Thyroid gland (tissue), 4 donors: ENCODE data around the gene ARHGAP35. TPM values are rescaled to one million over a fixed set of nuclear protein-coding genes. Genes with fewer than 3 reads are reported as not detected.

Experiments used
- DNase-seq, 2 donors: peaks; one replicate each; pipeline ENCODE4 v3.0.0-alpha.2; 2019
- H3K27ac ChIP-seq, 3 donors: fragments of 200-600 bp; sonication (generic); 1 replicate in 2 of 3; 2 replicates in 1 of 3; pipeline ENCODE4 v1.5.1; 2016 to 2019; ENCODE audit warnings: mild to moderate bottlenecking in 1 of 3, moderate library complexity in 1 of 3
- H3K27me3 ChIP-seq: fragments of 200-600 bp; sonication (generic); one replicate; pipeline ENCODE4 v1.5.1; 2019
- H3K36me3 ChIP-seq, 2 donors: fragments of 200-600 bp; sonication (generic); one replicate each; pipeline ENCODE4 v1.5.1; 2016 to 2019
- H3K4me1 ChIP-seq, 2 donors: fragments of 200-600 bp; sonication (generic); one replicate each; pipeline ENCODE4 v1.5.1; 2017 to 2019
- H3K4me3 ChIP-seq, 3 donors: fragments of 200-600 bp; sonication (generic); replicated peaks in 1 of 3; 1 replicate in 2 of 3; 2 replicates in 1 of 3; pipeline ENCODE4 v1.5.1; 2016; ENCODE audit warnings: mild to moderate bottlenecking in 1 of 3
- H3K9me3 ChIP-seq: fragments of 200-600 bp; sonication (generic); one replicate; pipeline ENCODE4 v1.5.1; 2017
- POLR2A ChIP-seq, 2 donors: fragments of 450-650 bp; IDR thresholded peaks; one replicate each; pipeline ENCODE4 v1.6.1; 2017; ENCODE audit warnings: antibody characterized with exemption in 2 of 2, mild to moderate bottlenecking in 2 of 2, moderate library complexity in 1 of 2
- WGBS, 2 donors: methylation state at CpG; one replicate each; pipeline ENCODE4 v1.1.5; 2017; 5-methylcytosine and 5-hydroxymethylcytosine counted together
- intact Hi-C: fragments of 100-400 bp; cut with DNase I; formaldehyde crosslinking; loops from one replicate; pipeline ENCODE4 v1.15.1; 2023
- total RNA-seq, 4 donors: library from RNA; depleted of rRNA; stranded (reverse); fragments of >200 nt; gene quantifications; one replicate each; pipeline ENCODE4 v1.2.3, GENCODE V29; 2016
- TF ChIP-seq, protein P1 (sequence below), 6 experiments: fragments of 200-600 bp in 3 of 6; fragments of 450-650 bp in 3 of 6; sonication (generic) in 3 of 6; IDR thresholded peaks; one replicate each; pipeline ENCODE4 v1.5.1; 2016 to 2019; ENCODE audit warnings: antibody characterized with exemption in 6 of 6, mild to moderate bottlenecking in 2 of 6, inconsistent platforms in 1 of 6, moderate library complexity in 1 of 6

ARHGAP35 gene
- total RNA-seq, 4 donors from 2014 or later = 51.2 to 82.9 (median 67.0) TPM

- no peak for DNase-seq
- intact Hi-C loops = no loop called here
- Histone ChIP-seq H3K36me3 (no peaks in the 10 kb centered on the region), H3K4me3 (no peak overlapping the region), H3K27ac (no peak overlapping the region), H3K9me3 (no peaks in the 10 kb centered on the region), H3K27me3 (no peaks in the 10 kb centered on the region), H3K4me1 (no peaks in the 10 kb centered on the region)
- TF ChIP-seq, protein P1, sequence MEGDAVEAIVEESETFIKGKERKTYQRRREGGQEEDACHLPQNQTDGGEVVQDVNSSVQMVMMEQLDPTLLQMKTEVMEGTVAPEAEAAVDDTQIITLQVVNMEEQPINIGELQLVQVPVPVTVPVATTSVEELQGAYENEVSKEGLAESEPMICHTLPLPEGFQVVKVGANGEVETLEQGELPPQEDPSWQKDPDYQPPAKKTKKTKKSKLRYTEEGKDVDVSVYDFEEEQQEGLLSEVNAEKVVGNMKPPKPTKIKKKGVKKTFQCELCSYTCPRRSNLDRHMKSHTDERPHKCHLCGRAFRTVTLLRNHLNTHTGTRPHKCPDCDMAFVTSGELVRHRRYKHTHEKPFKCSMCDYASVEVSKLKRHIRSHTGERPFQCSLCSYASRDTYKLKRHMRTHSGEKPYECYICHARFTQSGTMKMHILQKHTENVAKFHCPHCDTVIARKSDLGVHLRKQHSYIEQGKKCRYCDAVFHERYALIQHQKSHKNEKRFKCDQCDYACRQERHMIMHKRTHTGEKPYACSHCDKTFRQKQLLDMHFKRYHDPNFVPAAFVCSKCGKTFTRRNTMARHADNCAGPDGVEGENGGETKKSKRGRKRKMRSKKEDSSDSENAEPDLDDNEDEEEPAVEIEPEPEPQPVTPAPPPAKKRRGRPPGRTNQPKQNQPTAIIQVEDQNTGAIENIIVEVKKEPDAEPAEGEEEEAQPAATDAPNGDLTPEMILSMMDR (IDR thresholded peaks at IDR 0.05) = no peak
- no peak for TF ChIP-seq POLR2A (IDR thresholded peaks at IDR 0.05)
- 82 to 86% methylated on average over 5 of the region's 5 CpGs for WGBS, 2 donors
Observed at GRCh38 chr19:46828484-46828883, 32.3 kb upstream of the ARHGAP35 start.

DNA sequence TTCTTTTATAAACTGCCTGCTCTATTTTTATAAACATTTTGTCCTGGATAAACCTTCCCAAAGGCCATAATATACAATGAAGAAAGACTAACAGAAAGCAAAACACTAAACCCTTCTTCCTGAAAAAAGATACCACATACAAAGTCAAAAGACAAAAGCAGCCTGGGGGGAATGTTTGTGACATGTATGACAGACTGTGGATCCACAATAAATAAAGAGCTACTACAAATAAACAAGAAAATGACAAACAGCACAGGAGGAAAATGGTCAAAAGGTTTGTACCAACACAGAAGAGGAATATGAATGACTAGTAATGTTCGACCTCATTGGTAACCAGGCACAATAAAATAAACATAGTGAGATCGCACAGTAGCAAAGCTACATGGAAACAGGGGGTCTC is 29.9 kb upstream of the ARHGAP35 start:
- intact Hi-C loops = no loop called here
- H3K27ac ChIP-seq = no peak overlapping the region
- H3K4me1 ChIP-seq = no peaks in the 10 kb centered on the region
- no peaks in the 10 kb centered on the region for H3K27me3 ChIP-seq
- H3K9me3 ChIP-seq = no peaks in the 10 kb centered on the region
- DNase-seq = no peak
- 93 to 98% methylated on average over 2 of the region's 2 CpGs for WGBS, 2 donors
- TF ChIP-seq, protein P1 (IDR thresholded peaks at IDR 0.05) = no peak
- no peak for TF ChIP-seq POLR2A (IDR thresholded peaks at IDR 0.05)
- no peak overlapping the region for H3K4me3 ChIP-seq
- no peaks in the 10 kb centered on the region for H3K36me3 ChIP-seq

- no peak overlapping the region for H3K27ac ChIP-seq
- intact Hi-C loops = no loop called here
- TF ChIP-seq, protein P1 (IDR thresholded peaks at IDR 0.05) = no peak
- TF ChIP-seq POLR2A (IDR thresholded peaks at IDR 0.05) = no peak
Observed at GRCh38 chr19:46834121-46834520, 26.7 kb upstream of the ARHGAP35 start.

DNA sequence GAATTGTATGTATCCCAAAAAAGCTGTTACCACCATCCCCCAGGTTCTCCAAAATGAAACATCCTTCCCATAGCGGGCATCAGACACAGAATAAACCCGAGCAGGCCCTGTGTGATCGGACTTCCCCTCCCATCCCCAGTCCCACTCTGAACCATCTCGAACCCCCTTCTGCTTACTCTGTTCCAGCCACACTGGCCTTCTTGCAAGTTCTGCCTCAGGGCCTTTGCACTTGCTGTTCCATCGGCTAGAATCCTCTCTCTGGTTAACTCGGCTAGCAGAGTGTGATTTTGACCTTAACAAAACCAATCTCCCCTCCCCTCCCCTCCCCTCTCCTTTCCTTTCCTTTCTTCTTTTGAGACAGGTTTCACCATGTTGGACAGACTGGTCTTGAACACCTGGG is 25.8 kb upstream of the ARHGAP35 start:
- H3K4me3 ChIP-seq = no peak overlapping the region
- WGBS, 2 donors = 96 to 97% methylated on average over 6 of the region's 6 CpGs
- H3K36me3 ChIP-seq = peaks cover 9 to 12% of the 10 kb centered on the region in 2 donors
- DNase-seq = no peak
- H3K9me3 ChIP-seq = no peaks in the 10 kb centered on the region
- no peaks in the 10 kb centered on the region for H3K27me3 ChIP-seq
- H3K4me1 ChIP-seq = peaks cover 5 to 6% of the 10 kb centered on the region in 2 donors
- no peak for TF ChIP-seq POLR2A (IDR thresholded peaks at IDR 0.05)
- TF ChIP-seq, protein P1 (IDR thresholded peaks at IDR 0.05) = no peak
- intact Hi-C loops = no loop called here
- no peak overlapping the region for H3K27ac ChIP-seq

More at GRCh38 chr19:46834121-46834520, 26.7 kb upstream of the ARHGAP35 start:
- no peak for DNase-seq
- Histone ChIP-seq H3K9me3 (no peaks in the 10 kb centered on the region), H3K36me3 (peaks cover 9% of the 10 kb centered on the region in 2 donors), H3K4me3 (no peak overlapping the region), H3K27me3 (no peaks in the 10 kb centered on the region), H3K4me1 (peaks cover 5 to 6% of the 10 kb centered on the region in 2 donors)
- WGBS, 2 donors = 79 to 85% methylated on average over 5 of the region's 5 CpGs

DNA sequence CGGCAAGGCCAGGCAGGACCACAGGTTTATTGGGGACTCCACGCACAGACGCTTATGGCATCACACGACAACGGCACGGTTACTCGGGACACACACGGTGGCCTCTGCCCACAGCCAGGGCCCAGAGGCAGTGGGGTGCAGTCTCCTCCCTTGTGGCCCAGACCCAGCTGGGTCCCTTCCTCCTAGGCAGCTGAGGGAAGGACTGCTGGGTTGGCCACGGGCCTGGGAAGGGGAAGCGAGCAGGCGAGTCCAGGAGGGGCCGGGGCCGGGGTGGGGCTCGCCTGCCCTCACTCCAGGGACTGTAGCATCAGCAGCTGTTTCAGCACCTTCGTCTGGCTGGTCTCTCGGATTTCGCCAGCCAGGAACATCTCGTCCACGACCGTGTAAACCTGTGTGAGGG is 22.6 kb upstream of the ARHGAP35 start:
- no peak for TF ChIP-seq POLR2A (IDR thresholded peaks at IDR 0.05)
- TF ChIP-seq, protein P1 (IDR thresholded peaks at IDR 0.05) = no peak
- Histone ChIP-seq H3K9me3 (no peaks in the 10 kb centered on the region), H3K27me3 (no peaks in the 10 kb centered on the region), H3K36me3 (peaks cover 14% of the 10 kb centered on the region in 2 donors), H3K27ac (no peak overlapping the region), H3K4me3 (no peak overlapping the region), H3K4me1 (peaks cover 5 to 6% of the 10 kb centered on the region in 2 donors)
- DNase-seq = no peak
- whole genome bisulfite sequencing, 2 donors = 85 to 89% methylated on average over 14 of the region's 20 CpGs
- intact Hi-C loops = no loop called here
